ENCODE measurements around the gene GPR84.

Gene GPR84

GRCh38 chr12:54321363-54321762, 42.9 kb downstream of the GPR84 start:
- no peak for DNase-seq
